Measurements from ENCODE around the gene NCKAP5. TPM values are rescaled to one million over a fixed set of nuclear protein-coding genes. Genes with fewer than 3 reads are reported as not detected.

NCKAP5 gene
- total and polyA plus RNA-seq, 2 of the 8 experiments (the other 6 are each of a cell fraction or from before 2014, with no cell fraction given): 0.27 to 0.86 TPM

GRCh38 chr2:133163111-133163510 lies 405.2 kb downstream of the NCKAP5 start:
- FAIRE-seq: no peak
- TF ChIP-seq EZH2 (IDR thresholded peaks at IDR 0.05; ENCODE audit: low read depth, low read length, severe bottlenecking) (no peak), POLR2A (IDR thresholded peaks at IDR 0.05; ENCODE audit: control extremely low read depth in 1 of 2, low read depth in 2 of 2, low read length in 2 of 2) (no peak), BACH1 (IDR thresholded peaks at IDR 0.05; ENCODE audit: low read length) (no peak), KDM5A (IDR thresholded peaks at IDR 0.05; ENCODE audit: low read length) (no peak), RAD21 (IDR thresholded peaks at IDR 0.05 in 1 of 2, conservative IDR thresholded peaks at IDR 0.05 in 1 of 2; ENCODE audit: low read depth in 2 of 2, low read length in 2 of 2) (no peak), SRF (IDR thresholded peaks at IDR 0.05; ENCODE audit: low read depth, low read length) (no peak), SIX5 (IDR thresholded peaks at IDR 0.05; ENCODE audit: low read depth, low read length) (no peak), GABPA (IDR thresholded peaks at IDR 0.05; ENCODE audit: borderline replicate concordance, insufficient read depth, low read length) (no peak)
- CTCF ChIA-PET (ENCODE audit: partially characterized antibody): no interaction called here

More at GRCh38 chr2:133163111-133163510, 405.2 kb downstream of the NCKAP5 start:
- Histone ChIP-seq H3K79me1 (ENCODE audit: low read depth, low read length) (no peaks in the 10 kb centered on the region), H3K9ac (replicated peaks in 1 of 4; ENCODE audit: extremely low read depth in 1 of 4, low read depth in 3 of 4, low read length in 3 of 4) (no peak overlapping the region), H3K14ac (ENCODE audit: insufficient read length) (no peak overlapping the region), H4K91ac (replicated peaks; ENCODE audit: insufficient read length, low read length) (no peak overlapping the region), H2AFZ (ENCODE audit: low read length) (no peak overlapping the region), H3K4me2 (ENCODE audit: insufficient read depth in 1 of 2, low read depth in 2 of 2, low read length in 2 of 2) (no peak overlapping the region), H3K4me1 (replicated peaks in 1 of 4; ENCODE audit: control insufficient read depth in 3 of 4, insufficient read depth in 4 of 4, low read length in 3 of 4) (no peaks in the 10 kb centered on the region), H2BK5ac (ENCODE audit: low read depth, low read length) (no peak overlapping the region), H4K20me1 (replicated peaks in 1 of 2; ENCODE audit: control insufficient read depth in 1 of 2, insufficient read depth in 2 of 2, low read length in 2 of 2) (no peaks in the 10 kb centered on the region), H3K4ac (replicated peaks; ENCODE audit: insufficient read length, low read depth, low read length) (no peak overlapping the region), H2BK120ac (replicated peaks; ENCODE audit: low read depth, low read length) (no peak overlapping the region), H3K23me2 (ENCODE audit: low read depth, low read length) (no peaks in the 10 kb centered on the region), H3K36me3 (ENCODE audit: control insufficient read depth in 2 of 4, insufficient read depth in 4 of 4, low read length in 3 of 4) (no peaks in the 10 kb centered on the region), H2BK15ac (ENCODE audit: low read length) (no peak overlapping the region), H3K56ac (replicated peaks; ENCODE audit: insufficient read length, low read depth, low read length) (no peak overlapping the region), H3K18ac (ENCODE audit: extremely low read depth, low read length) (no peak overlapping the region), H3K4me3 (ENCODE audit: extremely low read depth in 1 of 4, insufficient read depth in 2 of 4, low read depth in 3 of 4, low read length in 4 of 4) (no peak overlapping the region), H3K79me2 (ENCODE audit: control insufficient read depth in 1 of 2, insufficient read depth in 2 of 2, low read length in 2 of 2) (no peaks in the 10 kb centered on the region), H4K8ac (ENCODE audit: extremely low read depth, insufficient read depth, low read length) (no peak overlapping the region), H2BK20ac (ENCODE audit: low read length) (no peak overlapping the region), H3K27me3 (replicated peaks in 1 of 4; ENCODE audit: control insufficient read depth in 3 of 4, extremely low read depth in 1 of 4, insufficient read depth in 3 of 4, low read length in 3 of 4) (no peaks in the 10 kb centered on the region), H3K27ac (ENCODE audit: low read depth, low read length) (no peak overlapping the region), H3K23ac (ENCODE audit: insufficient read length) (no peak overlapping the region), H2BK12ac (ENCODE audit: low read depth, low read length) (no peak overlapping the region), H4K5ac (ENCODE audit: insufficient read length, low read depth, low read length) (no peak overlapping the region), H2AK5ac (ENCODE audit: low read depth, low read length) (no peak overlapping the region), H3K9me3 (ENCODE audit: insufficient read depth in 2 of 2, low read depth in 1 of 2, low read length in 1 of 2) (peaks cover 0 to 6% of the 10 kb centered on the region in 2 experiments; a peak in 1 of 4 replicates)
- 86% methylated on average over 4 of the region's 4 CpGs; no CpG with 5 or more reads in 1 of the 2 experiments for WGBS, 2 experiments (ENCODE audit: extremely low coverage in 1 of 2, insufficient coverage in 1 of 2, insufficient read length in 1 of 2, insufficient replicate concordance in 2 of 2, low coverage in 1 of 2, low lambda C conversion rate in 2 of 2, missing lambda C conversion rate in 1 of 2)
- DNase-seq (ENCODE audit: low read depth in 1 of 2, low spot score in 2 of 2): no peak
- POLR2A ChIA-PET (ENCODE audit: partially characterized antibody): no interaction called here
